GM12878 (cell line): ENCODE measurements around the gene TJAP1. TPM values are rescaled to one million over a fixed set of nuclear protein-coding genes. Genes with fewer than 3 reads are reported as not detected.

Source experiments
- ATAC-seq: fragments of 200-7000 bp; cut with Tn5 transposase; 3 replicates; pipeline ENCODE4 v1.9.1; 2020; ENCODE audit warnings: mild to moderate bottlenecking, moderate library complexity
- BruUV-seq: library from RNA; stranded (reverse); fragments of 400-500 nt; replicated peaks from 2 replicates; lab custom pipeline; 2021; lab: Mats Ljungman, UMichigan
- CTCF ChIA-PET: fragments of 300-600 bp; sonication (Branson Sonifier 250); formaldehyde crosslinking; extraction: SDS; loops from one replicate; lab custom pipeline; 2021; ENCODE audit warnings: inconsistent platforms; lab: Yijun Ruan, JAX
- POLR2A ChIA-PET: fragments of 350-600 bp; formaldehyde crosslinking; extraction: SDS; loops from one replicate; lab custom pipeline; 2021; ENCODE audit warnings: inconsistent platforms; lab: Charles Lee
- RAD21 ChIA-PET: fragments of 300-600 bp; sonication (Branson Sonifier 250); formaldehyde crosslinking; loops from one replicate; lab custom pipeline; 2023; ENCODE audit warnings: antibody characterized with exemption; ENCODE audit not compliant: unreplicated experiment; lab: Charles Lee
- SMC1A ChIA-PET: fragments of 300-600 bp; sonication (Branson Sonifier 250); formaldehyde crosslinking; loops from one replicate; lab custom pipeline; 2023; ENCODE audit not compliant: unreplicated experiment, uncharacterized antibody; lab: Charles Lee
- DNase-seq: peaks from one replicate; pipeline ENCODE4 v3.0.0-alpha.2; 2011; ENCODE audit warnings: low read depth, low spot score
- FAIRE-seq: peaks from 3 replicates; lab custom pipeline; 2011; peaks lifted over from hg19 to GRCh38; lab: Jason Lieb, UNC
- H2AFZ ChIP-seq: 2 replicates; pipeline ENCODE4 v1.6.0; 2011; ENCODE audit warnings: low read depth, low read length, control low read depth; ENCODE audit not compliant: control insufficient read depth
- H3K27ac ChIP-seq: 2 replicates; pipeline ENCODE4 v1.5.1; 2011; ENCODE audit warnings: control low read depth; ENCODE audit not compliant: control insufficient read depth, insufficient read depth
- H3K27me3 ChIP-seq, 2 experiments: replicated peaks in 1 of 2; 2 replicates each; pipeline versions ENCODE4 v1.6.0 to v1.6.1; 2011; ENCODE audit warnings: low read length in 1 of 2; ENCODE audit not compliant: control insufficient read depth in 2 of 2, insufficient read depth in 2 of 2
- H3K36me3 ChIP-seq, 2 experiments: 2 replicates each; pipeline ENCODE4 v1.5.1; 2011; ENCODE audit warnings: low read length in 1 of 2; ENCODE audit not compliant: control insufficient read depth in 2 of 2, insufficient read depth in 2 of 2
- H3K4me1 ChIP-seq: 2 replicates; pipeline ENCODE4 v1.6.1; 2011; ENCODE audit warnings: mild to moderate bottlenecking, low read length, moderate library complexity, mixed read lengths; ENCODE audit not compliant: control insufficient read depth, insufficient read depth
- H3K4me2 ChIP-seq: 2 replicates; pipeline ENCODE4 v1.6.0; 2011; ENCODE audit warnings: control low read depth; ENCODE audit not compliant: control insufficient read depth, insufficient read depth
- H3K4me3 ChIP-seq: fragments of 200-600 bp; sonication (generic); 2 replicates; pipeline ENCODE4 v1.5.1; 2016
- H3K79me2 ChIP-seq: 2 replicates; pipeline ENCODE4 v1.6.0; 2011; ENCODE audit warnings: low read length; ENCODE audit not compliant: control insufficient read depth, insufficient read depth
- H3K9ac ChIP-seq: 2 replicates; pipeline ENCODE4 v1.8.0; 2011; ENCODE audit warnings: low read length, control low read depth, mixed read lengths; ENCODE audit not compliant: control insufficient read depth, insufficient read depth
- H3K9me3 ChIP-seq: replicated peaks from 3 replicates; pipeline ENCODE4 v1.5.1; 2011; ENCODE audit warnings: mild to moderate bottlenecking, low read length; ENCODE audit not compliant: control insufficient read depth, insufficient read depth
- H4K20me1 ChIP-seq: 2 replicates; pipeline ENCODE4 v1.6.0; 2011; ENCODE audit not compliant: control insufficient read depth, insufficient read depth
- CHD4 ChIP-seq: fragments of 200-600 bp; sonication (generic); IDR thresholded peaks from 2 replicates; pipeline ENCODE4 v1.6.1; 2016; ENCODE audit warnings: mild to moderate bottlenecking
- NRF1 ChIP-seq: conservative IDR thresholded peaks from 2 replicates; pipeline ENCODE4 v1.6.1; 2011; ENCODE audit warnings: mild to moderate bottlenecking, low read depth, low read length, improper control_type of control experiment
- PML ChIP-seq: IDR thresholded peaks from 2 replicates; pipeline ENCODE4 v1.6.1; 2012; ENCODE audit warnings: low read length, inconsistent platforms
- POLR2AphosphoS2 ChIP-seq: IDR thresholded peaks from 2 replicates; pipeline ENCODE4 v1.6.1; 2011; ENCODE audit warnings: low read depth, mild to moderate bottlenecking, low read length, improper control_type of control experiment, moderate library complexity
- RB1 ChIP-seq: fragments of 450-650 bp; formaldehyde crosslinking; IDR thresholded peaks from 2 replicates; pipeline ENCODE4 v1.6.1; 2017; ENCODE audit warnings: mild to moderate bottlenecking, borderline replicate concordance
- WGBS: methylation state at CpG from one replicate; pipeline ENCODE4 v1.1.6; 2016; ENCODE audit warnings: low lambda C conversion rate; ENCODE audit not compliant: insufficient replicate concordance, insufficient coverage; ENCODE audit errors: missing lambda C conversion rate; 5-methylcytosine and 5-hydroxymethylcytosine counted together
- in situ Hi-C: fragments of 300-500 bp; cut with MboI; formaldehyde crosslinking; loops from 9 replicates; pipeline ENCODE4 v1.14.3; 2018; ENCODE audit warnings: mixed read lengths
- intact Hi-C: fragments of 100-400 bp; cut with micrococcal nuclease; formaldehyde crosslinking; loops from one replicate; pipeline ENCODE4 v1.14.2; 2022; ENCODE audit not compliant: unreplicated experiment
- polyA plus RNA-seq, 11 experiments: library from polyadenylated mRNA; depleted of rRNA in 4 of 11; unstranded in 6 of 11; stranded (reverse) in 5 of 11; fragments of >200 nt; fragmentation: Nextera tagmentation in 4 of 11; fragmentation: Illumina TruSeq in 1 of 11; extraction: Ambion mirVana in 4 of 11; extraction: Trizol in 1 of 11; gene quantifications; 1 replicate in 1 of 11; 2 replicates in 10 of 11; pipeline versions ENCODE4 v1.2.1 to v1.2.3, GENCODE V29; 2011 to 2016; ENCODE audit warnings: inconsistent platforms in 2 of 11, missing spikeins in 2 of 11, low read depth in 1 of 11
- total RNA-seq, 4 experiments: library from RNA; depleted of rRNA in 3 of 4; stranded (reverse); fragments of >200 nt in 3 of 4; fragmentation: Illumina TruSeq in 1 of 4; extraction: Trizol in 1 of 4; gene quantifications; 2 replicates each; pipeline versions ENCODE4 v1.2.1 to v1.2.3, GENCODE V29; 2013 to 2021
- TF ChIP-seq, protein P1 (sequence below): IDR thresholded peaks from 2 replicates; pipeline ENCODE4 v1.6.1; 2012; ENCODE audit warnings: low read depth, low read length, improper control_type of control experiment

The TJAP1 gene
- total and polyA plus RNA-seq, 10 of the 15 experiments (the other 5 are each of a cell fraction or from before 2014, with no cell fraction given): 0.11 to 22.6 (median 12.8) TPM

DNA sequence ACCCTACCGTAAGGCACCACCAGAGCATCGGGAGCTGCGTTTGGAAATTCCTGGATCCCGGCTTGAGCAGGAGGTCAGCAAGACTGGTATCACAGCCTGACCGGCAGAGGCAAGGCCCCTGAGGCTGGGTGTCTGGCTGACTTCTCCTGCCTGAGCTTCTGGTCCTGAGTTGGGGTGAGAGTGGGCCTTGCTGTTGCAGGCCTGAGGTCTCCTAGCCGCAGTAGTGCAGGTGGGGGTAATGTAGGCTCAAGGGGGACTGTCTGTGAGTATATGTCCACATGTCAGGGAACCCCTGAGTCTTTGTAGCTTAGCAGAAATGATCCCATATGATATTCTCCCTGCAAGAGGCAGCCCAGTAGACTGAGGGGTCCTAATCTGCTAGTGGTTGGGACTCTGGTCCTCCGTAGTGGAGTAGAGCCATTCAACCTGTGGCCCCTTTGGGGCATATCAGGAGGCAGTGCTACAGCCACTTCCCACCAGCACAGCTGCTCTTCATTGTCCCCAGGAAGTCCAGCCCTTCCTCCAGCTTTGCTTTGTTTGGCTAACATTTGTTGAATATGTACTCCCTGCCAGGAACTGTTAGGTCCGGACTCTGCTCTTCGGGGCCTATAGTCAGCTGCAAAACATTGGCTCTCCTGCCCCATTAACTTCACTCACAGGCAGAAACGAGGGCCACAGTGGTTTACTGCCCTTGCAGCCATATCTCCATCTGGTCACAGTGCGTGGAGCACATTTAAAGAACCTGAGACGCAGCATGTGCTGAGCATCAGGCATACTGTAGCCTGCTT lies 21.9 kb downstream of the TJAP1 start:
- Histone ChIP-seq H3K36me3 (peaks cover 14 to 20% of the 10 kb centered on the region in 2 experiments; a peak in 3 of 4 replicates), H3K79me2 (no peaks in the 10 kb centered on the region), H3K4me1 (no peaks in the 10 kb centered on the region), H3K4me3 (no peak overlapping the region), H4K20me1 (no peaks in the 10 kb centered on the region; the same call in 1 of the 2 replicates), H3K9ac (no peak overlapping the region), H3K27me3 (no peaks in the 10 kb centered on the region), H3K9me3 (no peaks in the 10 kb centered on the region), H3K4me2 (no peak overlapping the region), H3K27ac (no peak overlapping the region), H2AFZ (no peak overlapping the region)
- BruUV-seq: no TSS peak
- in situ Hi-C loops: no loop called here
- no peak for FAIRE-seq
- POLR2A ChIA-PET: interaction anchor here (0.8 kb wide), 1 partner anchor 23 kb away, joined by 3 read pairs; no protein-coding TSS in a partner anchor
- ATAC-seq: no peak
- no peak for DNase-seq
- no peak for TF ChIP-seq POLR2AphosphoS2
- intact Hi-C loops: no loop called here
- CTCF ChIA-PET: interaction anchor here (0.8 to 1.1 kb wide), 2 partner anchors 8 to 12 kb away, joined by 3 read pairs; no protein-coding TSS in a partner anchor
- WGBS: 92% methylated on average over 12 of the region's 12 CpGs
- SMC1A ChIA-PET: no interaction called here
- RAD21 ChIA-PET: no interaction called here

DNA sequence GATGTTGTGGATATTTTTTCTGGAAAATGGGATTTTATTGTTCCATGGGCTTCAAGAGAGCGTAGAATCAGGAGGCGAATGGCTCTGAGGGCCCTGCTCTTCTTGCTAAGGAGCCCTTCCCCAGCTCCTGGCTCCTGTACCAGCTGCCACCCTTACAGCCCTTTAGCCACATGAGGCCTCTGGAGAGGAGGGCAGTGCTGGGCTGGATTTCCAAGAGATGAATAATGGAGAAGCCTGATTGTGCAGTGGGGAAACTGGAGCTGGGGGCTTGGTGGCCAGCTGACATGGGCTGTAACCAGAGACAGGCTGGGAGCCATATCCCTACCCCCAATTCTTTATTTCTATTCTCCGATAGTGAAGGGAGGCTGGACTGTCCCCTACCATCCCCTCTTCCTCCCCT lies 23.6 kb downstream of the TJAP1 start:
- POLR2A ChIA-PET: interaction anchor here (0.6 kb wide), 1 partner anchor 168 kb away, joined by 3 read pairs; no protein-coding TSS in a partner anchor
- Histone ChIP-seq H2AFZ (no peak overlapping the region), H3K4me2 (no peak overlapping the region), H3K27ac (no peak overlapping the region), H3K27me3 (no peaks in the 10 kb centered on the region), H3K9ac (no peak overlapping the region), H3K79me2 (no peaks in the 10 kb centered on the region), H3K4me1 (no peaks in the 10 kb centered on the region), H4K20me1 (no peaks in the 10 kb centered on the region), H3K36me3 (peaks cover 14 to 29% of the 10 kb centered on the region in 2 experiments; a peak in 3 of 4 replicates), H3K9me3 (no peaks in the 10 kb centered on the region), H3K4me3 (no peak overlapping the region)
- ATAC-seq (no peak), DNase-seq (no peak), FAIRE-seq (no peak)
- RAD21 ChIA-PET: interaction anchor here (1.1 kb wide), 1 partner anchor 23 kb away, joined by 3 read pairs; the partner anchor contains the start of gene TJAP1
- no TSS peak for BruUV-seq
- SMC1A ChIA-PET: interaction anchor here (1.5 kb wide), 1 partner anchor 8 kb away, joined by 5 read pairs; no protein-coding TSS in a partner anchor
- intact Hi-C loops (no loop called here), in situ Hi-C loops (no loop called here)
- TF ChIP-seq RB1 (no peak), CHD4 (no peak), PML (no peak), NRF1 (no peak)
- TF ChIP-seq, protein P1, sequence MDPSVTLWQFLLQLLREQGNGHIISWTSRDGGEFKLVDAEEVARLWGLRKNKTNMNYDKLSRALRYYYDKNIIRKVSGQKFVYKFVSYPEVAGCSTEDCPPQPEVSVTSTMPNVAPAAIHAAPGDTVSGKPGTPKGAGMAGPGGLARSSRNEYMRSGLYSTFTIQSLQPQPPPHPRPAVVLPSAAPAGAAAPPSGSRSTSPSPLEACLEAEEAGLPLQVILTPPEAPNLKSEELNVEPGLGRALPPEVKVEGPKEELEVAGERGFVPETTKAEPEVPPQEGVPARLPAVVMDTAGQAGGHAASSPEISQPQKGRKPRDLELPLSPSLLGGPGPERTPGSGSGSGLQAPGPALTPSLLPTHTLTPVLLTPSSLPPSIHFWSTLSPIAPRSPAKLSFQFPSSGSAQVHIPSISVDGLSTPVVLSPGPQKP: no peak
- WGBS: 89% methylated on average over 3 of the region's 3 CpGs
- CTCF ChIA-PET: interaction anchor here (1.3 to 2.2 kb wide), 2 partner anchors 8 to 16 kb away, joined by 3 to 8 read pairs; partner anchors contain the start of genes POLR1C and YIPF3
